NCI-H1694 treated with DMSO at 0.1 percent for 48 hours (cell line): ENCODE results near the gene HSPB7.
"Not testable (repeated sequence)": the region's sequence is repeated elsewhere in the genome, so short reads cannot be mapped to it uniquely, and the experiment has no call there.

ENCODE experiments used
- DNase-seq: peaks from one replicate; lab custom pipeline; 2025; lab: John Stamatoyannopoulos, UW

HSPB7 gene

DNA sequence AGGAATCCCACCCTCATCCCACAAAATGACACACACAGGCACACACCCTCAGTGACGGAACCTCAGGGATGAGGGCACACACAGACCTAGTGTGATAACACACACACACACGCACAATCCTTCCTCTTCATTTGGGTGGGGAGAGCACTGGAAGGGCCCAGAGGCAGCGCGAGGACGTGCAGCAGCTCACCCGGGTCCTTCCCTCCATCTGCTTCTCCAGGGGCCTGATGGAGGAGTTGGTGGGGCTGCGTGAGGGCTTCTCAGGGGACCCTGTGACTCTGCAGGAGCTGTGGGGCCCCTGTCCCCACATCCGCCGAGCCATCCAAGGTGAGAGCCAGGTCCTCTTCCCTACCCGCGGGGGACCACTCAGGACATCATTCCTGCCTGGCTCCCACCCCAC, 4.5 kb upstream of the HSPB7 start:
- no peak for DNase-seq

DNA sequence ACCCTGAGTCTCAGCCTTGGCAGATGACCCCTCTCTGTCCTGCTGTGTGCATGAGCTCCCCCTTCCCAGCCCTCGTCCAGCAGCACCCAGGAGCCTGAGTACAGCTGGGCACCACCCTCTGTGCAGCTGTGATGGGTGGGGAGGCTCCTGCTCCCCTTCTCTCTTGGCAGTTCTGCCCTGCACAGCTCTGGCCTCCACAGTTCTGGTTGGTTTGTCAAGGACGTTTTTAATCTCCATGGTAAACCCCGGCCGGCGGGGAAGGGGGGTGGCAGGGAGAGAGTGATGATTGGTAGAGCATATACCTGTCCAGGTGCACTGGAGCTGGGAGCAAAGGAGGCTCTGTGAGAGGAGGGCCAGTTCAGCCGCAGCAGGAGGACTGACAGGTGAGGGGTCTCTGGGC, 3.8 kb upstream of the HSPB7 start, which contains the start of gene CLCNKA:
TSS of gene CLCNKA (plus strand) at position 356 of the 400 bp plus-strand sequence. CDS start 584 bp downstream, outside the sequence.
- DNase-seq = no peak

DNA sequence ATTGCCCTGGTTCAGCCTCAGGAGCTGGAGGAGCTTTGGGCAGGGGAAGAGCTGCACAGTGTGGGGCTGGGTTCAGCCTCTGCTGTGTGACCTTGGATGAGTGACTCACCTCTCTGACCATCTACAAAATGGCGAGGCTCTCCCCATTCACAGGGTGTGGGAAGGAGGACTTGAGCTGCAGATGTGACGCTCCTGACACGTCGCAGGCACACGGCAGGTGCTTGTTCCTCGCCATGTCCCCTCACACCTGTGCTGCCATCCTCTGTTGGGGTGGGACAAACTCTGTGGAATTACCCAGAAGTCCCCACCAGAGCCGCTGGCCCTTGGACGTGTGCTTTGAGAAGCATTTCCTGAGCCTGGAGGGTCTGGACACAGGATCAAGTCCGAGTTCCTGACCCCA, 3.0 kb upstream of the HSPB7 start:
- DNase-seq = not testable (repeated sequence)

DNA sequence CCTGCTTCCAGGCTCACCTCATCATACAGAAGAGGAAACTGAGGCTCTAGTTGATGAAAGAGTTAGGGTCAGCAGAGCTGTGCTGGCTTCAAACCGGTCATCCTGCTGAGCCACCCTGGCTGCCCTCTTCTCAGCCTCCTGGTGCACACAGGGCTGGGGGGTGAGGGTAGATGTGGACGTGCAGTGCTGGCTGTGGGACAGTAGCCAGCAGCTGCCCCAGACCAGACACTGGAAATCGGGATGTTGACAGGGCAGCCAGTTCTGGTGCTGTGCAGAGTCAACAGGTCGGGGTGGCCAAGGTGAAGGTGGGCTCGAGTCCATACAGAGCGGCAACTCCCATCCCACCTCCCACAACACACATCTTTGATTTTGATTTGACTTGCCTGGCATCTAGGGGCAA, 2.5 kb upstream of the HSPB7 start:
- DNase-seq = no peak

DNA sequence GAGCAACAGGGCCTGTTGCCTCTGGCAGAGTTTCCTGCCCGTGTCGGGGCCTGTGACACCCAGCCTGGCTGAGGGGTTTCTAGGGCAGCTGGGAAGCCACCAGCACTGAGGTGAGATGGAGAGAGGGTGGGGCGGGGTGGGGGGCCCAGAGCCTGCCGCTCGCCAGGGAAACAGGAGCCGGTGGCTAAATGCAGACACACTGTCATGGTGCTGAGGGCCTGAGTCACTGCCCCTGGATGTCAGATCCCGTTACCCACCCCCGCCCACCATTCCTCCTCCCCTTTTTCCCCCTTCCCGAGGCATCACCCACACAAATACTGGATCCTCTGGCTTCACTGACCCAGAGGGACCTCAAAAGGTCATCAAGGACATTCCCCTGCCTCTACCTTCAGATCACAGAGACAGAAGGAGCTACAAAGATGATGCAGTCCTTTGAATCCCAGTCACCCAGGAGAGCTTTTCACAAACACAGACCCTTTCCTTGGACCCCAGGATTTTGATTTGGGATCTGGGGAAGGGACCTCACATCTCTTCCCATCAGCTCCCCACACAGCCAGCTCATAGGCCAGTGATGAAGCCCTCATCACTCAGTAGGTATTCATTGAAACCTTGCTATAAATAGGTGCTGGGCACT, 1.9 kb upstream of the HSPB7 start:
- DNase-seq = no peak

DNA sequence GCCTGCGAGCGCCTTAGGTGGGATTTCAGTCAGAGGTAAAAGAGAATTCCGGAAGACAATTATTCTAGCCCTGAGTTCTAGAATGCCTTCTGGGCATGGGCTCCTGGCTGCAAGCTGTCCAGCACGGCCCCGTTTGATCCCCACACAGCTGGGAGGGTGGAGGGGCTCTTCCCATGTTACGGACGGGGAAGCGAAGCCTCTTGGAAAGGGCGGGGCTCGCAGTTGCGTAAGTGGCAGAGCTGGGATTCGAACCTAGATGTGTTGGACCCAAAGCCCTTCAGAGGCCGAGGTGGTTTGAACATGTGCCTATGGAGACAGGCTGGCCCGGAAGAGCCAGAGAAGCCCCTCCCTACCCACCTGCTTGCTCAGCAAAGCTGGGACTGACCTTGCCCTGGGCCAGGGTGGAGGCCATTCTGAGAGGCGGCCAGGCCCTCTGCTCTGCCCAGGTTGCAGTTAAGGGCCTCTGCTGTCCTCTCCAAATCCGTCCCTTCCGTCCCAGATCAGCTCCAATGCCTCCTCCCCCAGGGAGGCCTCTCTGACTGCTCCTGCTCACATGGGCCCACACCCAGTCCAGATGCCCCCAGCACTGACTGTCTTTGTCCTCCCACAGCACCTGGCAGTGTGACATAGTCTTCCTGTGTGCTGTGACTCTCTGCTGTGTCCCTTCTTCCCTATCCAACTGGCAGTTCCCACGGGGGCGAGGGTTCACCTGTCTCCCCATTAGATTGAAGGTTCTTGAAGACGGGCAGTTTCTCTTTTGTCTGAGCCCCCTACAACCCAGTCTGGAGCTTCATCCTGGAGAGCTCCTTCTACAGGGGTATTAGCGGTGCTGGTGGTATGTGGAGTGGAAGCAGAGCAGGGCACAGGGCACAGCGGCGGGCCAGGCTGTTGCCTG, 1.2 kb upstream of the HSPB7 start:
- no peak for DNase-seq

DNA sequence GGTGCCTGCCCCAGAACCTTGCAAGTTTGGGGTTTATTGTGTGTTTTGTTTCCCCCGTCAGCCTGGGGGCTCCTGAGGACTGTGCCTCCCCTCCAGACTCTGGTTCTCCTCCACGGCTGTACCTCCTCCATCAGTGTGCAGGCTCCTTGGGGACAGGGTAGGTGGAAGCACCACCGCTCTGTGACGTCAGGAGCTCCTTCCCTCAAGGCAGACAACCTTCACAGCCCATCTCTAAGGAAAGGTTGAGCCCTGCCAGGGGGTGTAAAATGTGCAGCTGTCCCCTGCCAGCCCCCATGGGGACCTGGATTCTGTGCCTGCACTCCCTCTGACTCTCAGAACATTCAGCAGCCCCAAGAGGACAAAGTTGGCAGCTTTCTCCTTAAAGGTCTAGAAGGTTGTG, 465 bp upstream of the HSPB7 start:
- DNase-seq = no peak

DNA sequence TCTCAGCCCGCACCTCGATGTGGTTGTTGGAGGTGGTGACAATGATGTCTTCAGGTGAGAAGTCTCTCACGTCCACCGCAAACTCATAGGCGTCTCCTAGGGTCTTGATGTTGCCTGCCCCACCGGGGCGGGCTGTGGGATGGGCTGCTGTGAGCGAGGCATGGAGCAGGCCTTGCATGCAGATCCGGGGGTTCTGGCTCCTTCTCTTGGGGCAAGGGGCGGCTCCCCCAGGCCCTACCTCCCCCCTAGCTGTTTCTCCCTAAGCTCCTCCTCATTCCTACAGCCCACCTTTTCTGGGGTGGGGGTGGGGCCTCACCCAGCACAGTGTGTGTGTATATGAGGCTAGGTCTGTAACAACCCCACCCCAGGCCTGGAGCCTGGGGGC, 775 bp downstream of the HSPB7 start:
- DNase-seq = no peak

DNA sequence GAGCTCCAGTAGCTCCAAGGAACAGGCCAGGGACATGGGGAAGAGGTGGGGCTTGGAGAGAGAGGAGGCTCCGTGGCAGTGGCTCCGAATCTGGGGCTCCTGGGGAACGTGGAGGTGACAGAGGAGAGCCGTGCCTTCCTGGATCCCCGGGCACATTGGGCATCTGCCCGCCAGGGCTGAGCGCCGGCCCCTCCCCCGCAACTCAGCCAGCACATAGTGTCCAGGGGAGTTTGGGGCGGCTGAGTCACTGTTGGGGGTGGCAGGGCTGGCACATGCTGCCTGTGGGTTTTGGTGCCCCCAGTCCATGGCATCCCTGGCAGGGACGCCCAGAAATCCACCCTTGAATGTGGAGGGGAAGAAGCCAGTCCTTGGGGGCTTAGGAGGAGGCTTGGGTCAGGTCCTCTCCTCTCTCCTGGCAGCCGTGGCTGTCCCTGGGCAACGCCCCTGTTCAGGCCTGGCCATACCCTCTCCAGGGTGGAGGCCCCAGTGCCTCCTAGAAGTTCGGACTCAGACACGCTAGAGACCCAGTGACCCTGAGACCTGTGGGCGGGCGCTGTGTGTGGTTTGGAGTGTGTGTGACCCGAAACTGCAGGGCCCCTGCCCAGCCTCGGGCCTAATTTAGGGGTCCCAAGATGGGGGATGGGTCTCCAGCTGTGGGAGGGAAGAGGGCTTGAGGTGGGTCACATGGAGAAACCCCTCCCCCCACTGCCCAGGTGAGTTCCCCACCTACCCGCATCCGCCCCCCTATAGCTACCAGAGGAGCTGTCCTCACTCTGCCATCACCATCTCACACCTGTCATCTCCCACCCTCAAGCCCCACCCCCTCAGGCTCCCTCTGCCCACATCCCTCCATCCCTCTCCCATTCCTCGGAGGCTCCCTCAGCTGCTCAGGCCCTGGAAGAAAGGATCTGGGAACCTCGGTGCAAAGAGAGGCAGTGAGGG, 1.6 kb downstream of the HSPB7 start:
- no peak for DNase-seq

DNA sequence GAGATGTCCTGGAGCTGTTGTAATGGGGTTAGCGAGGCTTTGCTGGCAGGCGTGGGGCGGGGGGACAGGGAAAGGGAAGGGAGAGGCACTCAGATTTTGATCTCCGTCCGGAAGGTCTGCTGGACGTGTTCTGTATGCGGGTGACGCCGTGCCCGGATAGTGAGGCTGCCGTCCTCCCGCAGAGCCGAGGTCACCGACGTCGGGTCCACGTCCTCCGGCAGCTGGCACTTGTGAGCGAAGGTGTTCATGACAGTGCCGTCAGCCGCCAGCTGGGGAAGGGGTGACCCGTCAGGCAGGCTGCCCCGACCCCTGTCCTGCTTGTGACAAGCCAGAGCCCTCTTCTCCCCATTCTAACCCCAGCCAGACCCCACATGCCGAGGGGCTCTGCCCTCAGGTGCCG, 2.4 kb downstream of the HSPB7 start:
- no peak for DNase-seq

DNA sequence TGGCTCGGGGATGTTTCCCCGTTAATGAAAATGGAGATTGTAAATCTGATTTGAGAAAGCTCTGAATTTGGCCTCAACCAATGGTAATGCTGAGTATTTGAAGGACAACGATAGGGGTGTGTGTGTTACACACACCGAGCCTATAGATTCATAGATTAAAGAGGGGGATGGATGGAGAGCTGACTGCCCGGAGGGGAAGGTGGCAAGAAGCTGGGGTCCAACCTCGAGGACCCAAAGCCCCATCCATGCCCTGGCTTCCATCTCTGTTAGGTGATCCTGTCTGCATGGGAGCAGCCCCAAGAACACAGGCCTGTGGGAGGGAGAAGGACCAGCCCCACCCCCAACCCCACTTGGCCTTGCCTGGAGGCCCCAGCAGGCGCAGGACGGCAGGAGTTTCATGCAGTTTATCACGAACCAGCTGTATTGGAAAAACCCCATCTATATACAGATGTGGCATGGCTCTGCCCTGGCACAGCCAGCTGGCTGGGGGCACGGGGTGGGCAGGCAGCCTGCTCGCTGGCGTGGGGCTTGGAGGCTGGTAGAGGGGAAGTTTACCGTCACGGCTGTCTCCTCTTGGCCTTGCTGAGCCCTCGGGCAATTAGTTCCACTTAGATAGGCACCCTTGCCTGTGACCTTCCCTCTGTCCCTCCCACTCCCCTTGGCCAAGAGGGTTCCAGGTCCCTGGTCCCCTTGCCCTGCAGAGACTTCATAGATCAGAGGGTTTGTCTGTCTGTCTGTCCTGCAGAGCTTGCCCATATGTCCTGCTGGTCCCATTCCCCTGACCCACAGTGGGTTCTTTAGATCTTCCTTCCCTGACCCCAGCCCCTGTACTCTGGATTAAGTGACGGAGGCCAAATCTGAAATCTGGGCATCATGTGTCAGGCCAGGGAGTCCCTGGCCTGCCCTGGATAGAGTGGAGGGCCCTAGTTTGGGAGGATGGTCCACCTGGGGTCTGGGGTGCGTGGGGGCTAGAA, 3.0 kb downstream of the HSPB7 start:
- no peak for DNase-seq

DNA sequence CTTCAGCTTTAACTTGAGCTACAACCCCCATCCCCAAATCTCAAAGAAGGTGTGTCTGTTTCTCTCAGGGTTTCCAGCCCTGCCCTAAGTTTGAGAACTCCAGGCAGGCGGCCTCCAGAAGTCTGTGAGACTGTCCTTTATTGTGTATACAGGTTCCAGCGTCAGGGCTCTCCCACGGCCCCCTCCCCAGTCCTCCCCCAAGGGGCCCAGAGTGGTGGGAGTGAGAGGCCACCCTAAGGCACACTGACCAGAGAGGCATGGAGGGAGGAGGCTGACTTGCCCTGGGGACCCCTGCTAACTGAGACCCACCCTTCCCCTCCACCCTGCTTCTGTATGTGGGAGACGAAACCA, 4.0 kb downstream of the HSPB7 start:
- no peak for DNase-seq

DNA sequence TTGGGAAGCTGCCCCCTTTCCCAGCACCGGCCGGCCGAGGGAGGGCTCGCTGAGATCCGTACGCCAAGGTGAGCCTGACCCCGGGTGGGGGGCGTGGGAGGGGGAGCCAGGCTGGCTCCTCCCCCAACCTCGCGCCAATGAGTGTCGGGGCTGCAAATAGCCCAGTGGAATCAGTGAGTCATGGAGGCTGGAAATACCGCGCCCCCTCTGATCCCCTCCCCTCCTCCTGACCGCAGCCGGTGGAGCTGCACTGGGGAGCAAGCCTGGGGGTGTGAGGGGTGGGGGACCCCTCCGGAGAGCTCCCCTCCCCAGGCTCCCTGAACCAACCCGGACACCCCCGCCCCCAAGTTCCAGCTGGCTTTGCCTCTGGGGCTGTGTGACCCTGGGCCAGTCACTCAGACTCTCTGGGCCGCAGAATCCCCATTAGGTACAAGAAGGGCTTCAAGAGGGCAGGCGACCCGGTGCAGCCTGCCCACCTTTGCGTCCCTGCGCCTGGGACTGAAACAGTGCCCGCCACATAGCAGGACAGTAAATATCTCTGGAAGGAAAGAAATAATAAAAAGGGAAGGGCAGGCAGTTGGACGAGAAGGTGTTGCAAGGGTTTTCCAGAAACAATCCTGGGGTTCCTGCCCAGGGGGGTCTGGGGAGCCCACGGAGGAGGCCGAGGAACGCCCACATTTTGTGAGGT, 4.5 kb downstream of the HSPB7 start:
- no peak for DNase-seq

DNA sequence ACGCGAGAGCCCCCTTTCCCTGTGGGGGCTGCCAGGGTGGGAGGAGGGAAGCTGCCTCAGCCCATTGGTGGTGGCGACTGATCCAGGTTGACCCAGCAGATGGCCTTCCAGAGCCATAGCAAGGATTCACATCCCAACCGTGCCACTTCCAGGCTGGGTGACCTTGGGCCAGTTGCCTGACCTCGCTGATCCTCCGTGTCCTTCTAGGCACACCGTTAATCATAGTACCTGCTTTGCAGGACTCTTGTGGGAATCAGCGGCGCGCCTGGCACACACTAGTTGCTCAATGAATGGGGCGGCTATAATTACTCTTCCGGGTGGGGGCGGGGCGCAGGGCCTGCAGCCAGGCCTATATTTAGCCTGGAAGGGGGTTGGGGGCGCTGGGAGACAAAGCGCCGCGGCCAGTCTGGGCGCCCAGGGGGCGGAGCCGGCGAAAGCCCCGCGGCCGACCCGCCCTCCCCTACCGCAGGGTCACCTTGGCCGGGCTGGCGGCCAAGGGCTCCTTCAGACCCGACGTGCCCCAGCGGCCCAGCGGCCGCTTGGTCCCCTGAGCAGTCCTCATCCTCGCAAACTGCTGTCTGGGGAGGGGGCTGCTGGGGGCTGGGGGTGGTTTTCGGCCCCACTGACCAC, 5.1 kb downstream of the HSPB7 start:
- DNase-seq = no peak

DNA sequence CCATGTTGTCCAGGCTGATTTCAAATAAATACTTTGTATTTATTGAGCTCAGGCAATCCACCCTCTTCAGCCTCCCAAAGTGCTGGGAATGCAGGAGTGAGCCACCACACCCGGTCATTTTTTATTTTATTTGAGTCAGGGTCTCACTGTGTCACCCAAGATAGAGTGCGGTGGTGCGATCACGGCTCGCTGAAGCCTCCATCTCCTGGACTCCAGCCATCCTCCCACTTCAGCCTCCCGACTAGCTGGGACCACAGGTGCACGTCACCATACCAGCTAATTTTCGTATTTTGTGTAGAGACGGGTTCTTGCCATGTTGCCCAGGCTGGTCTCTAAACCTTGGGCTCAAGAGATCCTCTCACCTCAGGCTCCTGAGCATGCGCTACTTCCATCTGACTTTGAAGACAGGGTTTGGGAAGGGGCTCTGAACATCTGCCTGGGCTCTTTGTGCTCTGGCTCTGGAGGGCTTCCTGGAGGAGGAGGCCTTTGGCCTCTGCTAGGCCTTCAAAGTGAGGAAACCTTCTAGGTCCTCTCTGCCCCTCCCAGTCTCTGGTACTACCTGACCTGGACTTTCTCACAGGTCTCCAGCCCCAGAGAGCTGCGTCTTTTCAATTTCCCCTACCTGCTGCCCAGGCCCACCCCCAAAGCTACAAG, 5.8 kb downstream of the HSPB7 start:
- DNase-seq = no peak

DNA sequence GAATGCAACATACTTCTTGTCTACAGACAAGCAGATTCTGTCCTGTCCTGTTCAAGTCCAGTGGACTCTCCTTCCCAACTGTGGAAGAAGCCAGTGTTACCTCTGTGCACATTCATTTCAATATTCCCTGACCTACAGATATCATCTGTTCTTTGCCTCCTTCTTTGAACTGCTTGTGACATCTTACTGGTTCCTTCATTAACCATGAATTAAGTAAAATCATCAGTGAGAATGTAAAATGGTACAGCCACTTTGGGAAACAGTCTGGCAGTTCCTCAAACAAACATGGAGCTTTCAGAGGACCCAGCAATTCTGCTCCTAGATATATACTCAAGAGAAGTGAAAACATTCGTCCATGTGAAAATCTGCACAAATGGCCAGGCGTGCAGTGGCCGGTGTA, 7.0 kb downstream of the HSPB7 start:
- DNase-seq = no peak

DNA sequence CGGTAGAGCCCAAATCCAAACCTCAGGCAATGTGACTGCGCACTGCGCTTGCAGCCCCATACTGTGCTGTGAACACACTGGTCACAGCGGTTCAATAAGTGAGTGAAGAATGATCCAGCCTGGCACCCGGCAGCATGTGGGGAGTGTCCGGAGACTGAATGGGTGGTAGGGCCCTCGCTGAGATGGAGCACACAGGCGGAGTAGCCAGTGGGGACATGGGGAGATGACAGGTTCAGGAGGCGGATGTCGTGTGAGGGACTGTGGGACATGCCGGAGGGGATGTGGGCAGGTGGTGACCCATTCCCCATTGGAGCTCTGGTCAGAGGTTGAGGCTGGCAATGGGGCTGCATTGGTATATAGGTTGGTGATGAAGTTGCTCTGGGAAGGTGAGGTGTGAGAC, 8.2 kb downstream of the HSPB7 start:
- no peak for DNase-seq

DNA sequence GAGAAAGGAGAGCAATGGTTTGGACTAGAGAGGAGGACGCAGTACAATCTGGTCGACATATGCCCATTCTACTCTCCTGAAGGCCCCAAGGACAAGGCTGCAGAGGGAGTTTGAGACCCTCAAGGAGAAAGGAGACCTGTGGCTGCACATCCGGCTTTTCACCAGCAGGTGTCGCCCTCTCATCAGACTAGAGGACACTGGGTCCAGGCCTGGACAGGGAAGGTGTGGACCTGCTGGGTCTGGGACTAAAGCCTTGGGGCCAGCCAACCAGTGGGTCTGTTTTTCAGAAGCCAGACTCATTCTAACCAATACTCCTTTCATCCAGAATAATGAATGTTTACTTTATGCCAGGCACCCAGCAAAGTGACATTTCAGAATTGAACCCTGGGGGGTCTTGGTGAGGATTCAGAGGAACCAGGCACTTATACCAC, 8.8 kb downstream of the HSPB7 start:
- DNase-seq = peak; percentile 24

DNA sequence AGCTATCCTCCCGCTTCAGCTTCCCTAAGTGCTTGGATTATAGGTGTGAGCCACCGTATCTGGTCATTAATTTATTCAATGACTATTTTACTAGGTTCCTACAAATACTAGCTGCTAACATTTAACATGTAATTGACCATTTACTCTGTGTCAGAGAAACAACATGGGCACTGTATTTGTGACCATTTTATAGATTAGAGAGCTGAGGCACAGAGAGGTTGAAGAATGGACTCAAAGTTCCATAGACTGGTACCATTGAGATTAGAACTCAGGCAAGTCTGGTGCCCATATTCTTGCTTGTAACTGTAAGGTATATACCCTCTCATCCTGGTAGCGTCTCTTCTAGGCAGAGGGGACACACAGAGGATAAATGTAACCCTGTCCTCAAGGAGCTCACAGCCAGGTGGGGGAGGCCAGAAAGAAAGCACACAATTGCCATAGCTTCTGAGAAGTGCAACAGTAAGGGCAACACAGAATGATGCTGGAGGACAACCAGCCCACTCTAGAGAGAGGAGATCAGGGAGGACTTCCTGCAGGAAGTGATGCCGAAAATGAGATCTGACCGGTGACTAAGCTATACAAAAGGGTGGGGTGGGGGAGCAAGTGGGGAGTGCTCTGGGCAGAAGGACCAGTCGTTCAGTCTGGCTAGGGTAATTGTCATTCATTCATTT, 10.0 kb downstream of the HSPB7 start:
- no peak for DNase-seq
